CD4-positive, alpha-beta T cell treated with Interleukin-12 subunit alpha and Interleukin-12 subunit beta, for 1 hour (primary cell): Measurements from ENCODE around the gene UBAC2.
A peak's percentile ranks its signal among the peaks of the same experiment; 100 is the strongest.

ENCODE experiments used
- DNase-seq: peaks from one replicate; pipeline ENCODE4 v3.0.0-alpha.2; 2020

UBAC2 gene, protein sequence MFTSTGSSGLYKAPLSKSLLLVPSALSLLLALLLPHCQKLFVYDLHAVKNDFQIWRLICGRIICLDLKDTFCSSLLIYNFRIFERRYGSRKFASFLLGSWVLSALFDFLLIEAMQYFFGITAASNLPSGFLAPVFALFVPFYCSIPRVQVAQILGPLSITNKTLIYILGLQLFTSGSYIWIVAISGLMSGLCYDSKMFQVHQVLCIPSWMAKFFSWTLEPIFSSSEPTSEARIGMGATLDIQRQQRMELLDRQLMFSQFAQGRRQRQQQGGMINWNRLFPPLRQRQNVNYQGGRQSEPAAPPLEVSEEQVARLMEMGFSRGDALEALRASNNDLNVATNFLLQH

DNA sequence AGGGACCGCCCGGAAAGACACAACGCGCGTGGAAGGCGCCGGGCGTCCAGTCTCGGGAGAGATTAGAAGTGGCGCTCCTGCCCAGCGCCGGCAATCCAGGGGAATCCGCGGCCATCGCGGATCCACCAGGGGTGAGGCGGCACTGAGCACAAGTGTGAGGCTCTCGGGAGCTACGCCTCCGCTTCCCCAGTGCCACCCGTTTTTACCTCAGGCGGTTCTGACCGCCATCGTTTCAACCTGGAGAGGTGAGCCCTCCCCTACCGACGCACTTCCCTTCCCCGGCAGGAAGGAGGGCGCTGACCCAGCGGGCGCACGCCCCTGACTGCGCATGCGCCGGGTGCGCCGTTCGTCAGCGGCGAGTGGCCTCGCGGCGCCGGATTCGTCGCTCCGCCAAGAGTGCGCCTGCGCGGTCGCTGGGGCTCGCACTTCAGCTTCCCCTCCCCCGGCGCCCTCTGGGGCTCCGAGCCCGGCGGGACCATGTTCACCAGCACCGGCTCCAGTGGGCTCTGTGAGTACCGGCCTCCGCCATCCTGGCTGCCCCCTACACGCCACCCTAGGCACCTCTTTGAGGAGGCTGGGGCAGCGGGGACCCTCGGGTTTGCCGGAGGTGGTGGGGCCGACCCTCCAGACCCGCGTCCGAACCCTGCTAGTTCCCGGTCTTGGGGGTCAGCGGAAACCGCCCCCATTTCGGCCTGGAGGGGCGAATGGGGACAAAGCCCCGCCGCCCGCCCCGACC is at the start of gene UBAC2:
TSS of gene UBAC2 (plus strand) at position 423 of the 736 bp plus-strand sequence. CDS start at position 478, 55 bp downstream.
- DNase-seq = peak; percentile 98

DNA sequence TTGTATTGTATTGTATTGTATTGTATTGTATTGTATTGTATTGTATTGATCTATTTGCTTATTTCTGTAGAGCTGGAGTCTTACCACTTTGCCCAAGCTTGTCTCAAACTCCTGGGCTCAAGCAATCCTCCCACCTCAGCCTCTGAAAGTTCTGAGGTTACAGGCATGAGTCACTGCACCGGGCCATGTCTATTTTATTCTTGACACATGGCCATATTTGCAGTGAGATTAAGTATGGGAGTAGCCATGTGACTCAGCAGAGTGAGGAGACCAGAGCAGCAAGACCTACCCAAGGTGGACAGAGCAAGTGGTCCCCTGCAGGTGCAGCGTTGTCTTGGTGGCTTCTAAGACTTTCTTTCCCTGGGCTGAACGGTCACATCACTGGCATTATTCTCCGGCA is 49.1 kb upstream of the UBAC2 start:
- DNase-seq = no peak

DNA sequence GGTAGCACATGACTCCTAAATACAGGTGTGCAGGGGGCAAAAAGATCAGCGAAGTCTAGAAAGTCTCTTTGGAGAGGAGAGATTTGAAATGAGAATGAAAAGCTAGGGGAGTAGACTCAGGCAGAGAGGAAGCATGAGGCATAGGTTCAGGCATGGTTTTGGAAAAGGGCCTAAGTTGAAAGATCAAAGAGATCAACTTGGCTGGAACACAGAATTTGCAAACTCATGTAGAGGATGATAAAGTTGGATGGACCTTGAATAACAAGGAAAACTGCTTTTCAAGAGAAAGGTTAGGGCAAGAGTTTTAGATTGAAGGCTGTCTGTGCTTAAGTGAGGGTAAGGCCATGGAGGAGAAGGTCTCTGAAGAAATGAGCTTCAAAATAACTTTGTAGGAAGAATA is 47.4 kb upstream of the UBAC2 start:
- no peak for DNase-seq

DNA sequence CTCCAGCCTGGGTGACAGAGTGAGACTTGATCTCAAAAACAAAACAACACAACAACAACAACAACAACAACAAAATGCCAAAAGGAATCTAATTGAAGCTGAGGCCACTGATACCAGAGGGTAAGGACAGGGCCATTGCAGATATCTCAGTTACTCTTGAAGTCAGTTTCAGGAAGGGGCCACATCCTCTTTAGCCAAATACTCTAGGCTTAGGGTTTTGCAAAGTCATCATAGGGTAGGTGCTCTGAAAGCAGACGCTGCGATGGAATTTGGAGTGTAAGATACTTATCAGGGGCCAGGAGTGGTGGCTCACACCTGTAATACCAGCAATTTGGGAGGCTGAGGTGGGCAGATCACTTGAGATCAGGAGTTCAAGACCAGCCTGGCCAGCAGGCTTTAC is 46.6 kb upstream of the UBAC2 start:
- no peak for DNase-seq

DNA sequence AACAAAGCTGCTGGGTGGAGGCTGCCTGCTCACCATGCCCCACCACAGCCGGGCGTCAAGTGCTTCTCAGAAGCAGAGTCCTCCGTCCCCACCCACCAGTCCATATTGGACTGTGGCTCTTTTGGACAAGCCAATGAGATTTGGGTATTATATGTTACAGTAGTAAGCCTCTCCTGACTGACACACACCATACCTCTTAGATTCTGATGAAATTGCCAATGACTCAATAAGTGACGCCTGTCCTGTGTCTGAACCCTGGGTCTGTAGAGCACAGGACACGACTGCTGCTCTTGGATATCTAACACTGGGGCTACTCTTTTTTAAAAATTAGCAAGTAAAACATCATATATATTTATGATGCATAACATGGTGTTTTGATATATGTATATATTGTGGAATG is 44.8 kb upstream of the UBAC2 start:
- DNase-seq = no peak

DNA sequence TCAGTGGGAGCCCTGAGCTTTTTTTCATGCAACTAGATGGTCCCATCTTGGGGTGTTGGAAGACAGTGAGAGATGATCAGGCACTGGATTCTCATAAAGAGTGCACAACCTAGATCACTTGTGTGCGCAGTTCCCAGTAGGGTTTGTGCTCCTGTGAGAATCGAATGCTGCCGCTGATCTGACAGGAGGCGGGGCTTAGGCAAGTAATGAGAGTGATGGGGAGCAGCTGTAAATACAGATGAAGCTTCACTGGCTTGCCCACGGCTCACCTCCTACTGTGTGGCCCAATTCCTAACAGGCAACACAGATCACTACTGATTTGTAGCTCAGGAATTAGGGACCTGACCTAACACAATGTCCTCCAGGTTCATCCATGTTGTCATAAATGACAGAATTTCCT is 43.6 kb upstream of the UBAC2 start:
- DNase-seq = no peak

DNA sequence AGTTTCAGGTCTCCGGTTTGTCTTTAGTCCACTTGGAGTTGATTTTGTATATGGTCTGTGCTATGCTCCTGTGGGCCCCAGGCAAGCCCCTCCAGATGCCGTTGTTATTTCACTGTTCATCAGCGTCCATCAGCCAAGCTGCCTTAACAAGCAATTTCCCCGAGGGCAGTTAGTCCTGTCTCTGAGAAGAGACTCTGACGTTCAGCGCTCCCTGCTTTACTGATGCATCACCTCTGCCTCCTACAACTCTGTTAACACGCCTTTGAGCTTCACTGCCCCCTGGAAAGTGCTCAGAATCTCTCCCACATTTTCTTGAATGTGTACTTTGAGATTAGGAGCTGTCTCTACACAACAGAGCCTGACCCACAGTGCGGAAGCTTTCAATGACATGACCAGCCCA is 41.8 kb upstream of the UBAC2 start:
- no peak for DNase-seq

DNA sequence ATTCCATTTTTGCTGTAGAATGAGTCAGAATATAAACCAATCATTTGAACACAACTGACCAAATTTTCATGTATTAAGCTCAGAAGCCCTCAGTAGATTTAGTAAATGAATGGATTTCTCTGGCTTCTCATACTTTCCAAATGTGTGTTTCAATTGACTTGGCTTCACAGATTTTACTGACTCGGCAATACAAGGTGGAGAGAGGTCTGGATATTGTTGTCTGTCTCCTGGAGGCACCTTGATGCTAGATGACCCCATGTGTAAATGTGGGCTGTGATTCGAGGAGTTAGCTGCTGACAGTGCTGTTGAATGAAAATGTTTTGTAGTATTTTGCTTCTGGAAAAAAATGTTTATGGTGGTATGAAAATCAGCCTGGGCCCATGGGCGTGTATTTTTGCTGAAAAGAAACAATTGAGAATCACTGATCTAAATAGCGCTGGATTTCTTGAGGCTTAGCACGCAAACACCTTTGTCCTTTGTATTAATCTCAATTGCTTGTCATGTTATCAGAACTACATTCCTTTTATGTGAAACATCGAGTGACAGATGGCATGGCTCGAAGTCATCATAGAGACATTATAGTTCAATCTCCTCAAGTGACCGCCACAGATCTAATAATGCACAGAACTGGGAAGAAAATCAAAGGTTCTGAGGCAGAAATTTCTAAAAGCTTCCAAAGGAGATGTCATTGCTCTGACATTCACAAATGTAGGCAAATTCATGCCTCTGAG is 41.2 kb upstream of the UBAC2 start:
- DNase-seq = no peak

DNA sequence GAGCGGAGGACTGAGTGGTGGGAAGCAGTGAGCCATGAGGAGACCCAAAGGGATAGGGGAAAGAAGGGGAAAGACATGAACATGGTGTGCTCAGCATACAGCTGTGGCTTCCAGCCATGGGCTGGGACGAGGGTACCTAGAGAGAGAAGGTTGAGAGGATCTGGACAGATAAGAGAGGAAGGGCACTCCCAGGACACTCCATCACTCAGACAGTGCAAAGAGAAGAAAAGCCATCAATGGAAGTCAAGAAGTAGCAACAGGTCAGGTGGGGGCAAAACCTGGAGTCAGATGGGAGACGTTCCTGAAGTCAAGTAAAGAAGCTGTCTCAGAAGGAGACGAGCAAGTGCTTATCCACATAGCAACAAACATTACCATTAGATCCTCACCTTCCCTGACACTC is 40.2 kb upstream of the UBAC2 start:
- DNase-seq = no peak

DNA sequence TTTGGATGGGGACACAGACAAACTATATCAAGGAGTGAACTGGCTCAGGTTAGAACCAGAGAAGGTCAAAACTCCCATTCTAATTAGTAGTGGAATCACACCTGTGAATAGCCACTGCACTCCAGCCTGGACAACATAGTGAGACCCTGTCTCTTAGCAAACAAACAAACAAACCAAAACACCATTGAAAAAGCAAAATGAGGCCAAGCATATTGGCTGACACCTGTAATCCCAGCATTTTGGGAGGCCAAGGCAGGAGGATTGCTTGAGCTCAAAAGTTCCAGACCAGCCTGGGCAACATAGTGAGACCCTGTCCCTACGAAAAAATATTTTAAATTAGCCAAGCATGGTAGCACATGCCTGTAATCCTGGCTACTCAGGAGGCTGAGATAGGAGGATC is 39.1 kb upstream of the UBAC2 start:
- DNase-seq = no peak

DNA sequence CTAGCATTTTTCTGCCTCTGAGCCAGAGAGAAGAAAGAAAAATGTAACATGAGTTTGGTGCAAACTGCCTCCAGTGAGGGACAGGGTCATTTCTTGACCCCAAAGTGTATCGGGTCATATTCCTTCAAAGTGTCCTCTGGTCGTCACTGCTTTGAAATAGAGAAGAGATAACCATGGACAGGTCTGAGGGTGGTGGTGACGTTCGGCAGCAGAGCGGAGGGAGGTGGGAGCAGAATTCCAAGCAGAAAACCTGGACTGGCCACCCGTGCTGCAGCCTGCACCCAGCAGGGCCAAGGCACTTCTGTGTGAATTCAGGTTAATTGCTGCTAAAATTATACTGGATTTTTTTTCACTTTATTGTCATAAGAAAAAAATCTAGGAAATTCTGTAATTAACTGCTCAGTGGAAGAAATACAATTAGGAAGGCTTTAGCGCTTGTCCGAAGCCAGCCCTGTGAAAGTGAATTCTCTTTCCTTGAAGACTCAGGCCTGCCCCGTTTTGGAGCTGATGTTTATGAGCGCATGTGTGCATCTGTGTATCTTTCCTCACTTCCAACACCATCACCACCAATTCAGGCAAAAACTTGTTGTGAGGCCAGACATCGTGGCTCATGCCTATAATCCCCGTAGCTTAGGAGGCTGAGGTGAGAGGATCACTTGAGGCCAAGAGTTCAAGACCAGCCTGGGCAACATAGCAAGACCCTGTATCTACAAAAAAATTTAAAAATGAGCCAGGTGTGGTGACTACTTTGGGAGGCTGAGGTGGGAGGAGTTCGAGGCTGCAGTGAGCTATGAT is 37.9 kb upstream of the UBAC2 start:
- DNase-seq = no peak

DNA sequence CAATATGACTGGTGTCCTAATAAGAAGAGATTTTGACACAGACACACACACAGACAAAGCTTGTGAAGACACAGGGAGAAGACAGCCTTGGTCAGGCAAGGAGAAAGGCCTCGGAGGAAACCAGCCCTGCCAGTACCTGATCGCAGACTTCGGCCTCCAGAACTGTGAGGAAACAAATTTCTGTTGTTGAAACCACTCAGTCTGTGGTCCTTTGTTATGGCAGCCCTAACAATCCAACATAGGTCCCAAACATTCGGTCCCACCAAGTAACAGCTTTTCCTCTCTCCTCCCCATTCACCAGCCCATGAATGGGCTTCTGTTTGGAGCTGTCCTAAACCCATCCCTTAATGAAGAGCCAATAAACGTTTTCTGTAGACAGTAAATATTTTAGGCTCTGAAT is 36.4 kb upstream of the UBAC2 start:
- no peak for DNase-seq

DNA sequence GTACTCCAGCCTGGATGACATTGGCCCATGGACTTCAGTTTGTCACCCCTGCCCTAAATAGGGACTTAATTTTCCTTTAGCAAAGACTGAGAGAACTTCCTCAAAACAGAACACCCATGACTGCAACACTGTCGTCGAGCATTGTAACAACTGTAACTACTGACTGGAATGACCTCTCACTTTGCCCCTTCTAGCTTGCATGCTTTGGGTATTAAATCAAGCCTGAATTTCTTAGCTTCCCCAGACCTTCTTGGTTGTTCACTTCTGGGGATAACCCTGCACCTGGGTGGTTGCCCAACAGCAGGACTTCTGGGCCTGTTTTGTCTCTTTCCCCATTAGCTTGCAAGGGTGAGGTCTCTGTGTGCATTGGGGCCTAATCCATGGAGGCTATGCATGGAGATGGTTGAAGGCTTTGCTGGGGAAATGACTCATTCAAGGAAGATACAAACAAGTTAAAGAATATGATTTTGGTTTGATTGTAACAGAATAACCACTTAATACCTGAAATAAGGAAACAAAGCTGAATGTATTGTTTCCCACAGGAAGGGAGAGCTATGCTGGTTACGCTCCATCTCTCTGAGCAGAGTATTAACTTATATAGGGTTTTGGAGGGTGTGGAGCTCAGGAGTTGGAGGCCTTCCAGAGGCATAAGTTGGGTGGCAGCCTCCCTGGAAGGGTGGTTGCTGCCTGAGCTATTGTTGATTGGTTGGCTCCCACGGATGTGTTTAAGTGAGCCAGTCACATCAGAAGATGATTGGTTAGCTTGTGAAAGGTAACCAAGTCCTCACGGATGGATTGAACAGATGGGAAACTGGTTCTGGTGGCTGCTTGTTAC is 34.7 kb upstream of the UBAC2 start:
- no peak for DNase-seq

DNA sequence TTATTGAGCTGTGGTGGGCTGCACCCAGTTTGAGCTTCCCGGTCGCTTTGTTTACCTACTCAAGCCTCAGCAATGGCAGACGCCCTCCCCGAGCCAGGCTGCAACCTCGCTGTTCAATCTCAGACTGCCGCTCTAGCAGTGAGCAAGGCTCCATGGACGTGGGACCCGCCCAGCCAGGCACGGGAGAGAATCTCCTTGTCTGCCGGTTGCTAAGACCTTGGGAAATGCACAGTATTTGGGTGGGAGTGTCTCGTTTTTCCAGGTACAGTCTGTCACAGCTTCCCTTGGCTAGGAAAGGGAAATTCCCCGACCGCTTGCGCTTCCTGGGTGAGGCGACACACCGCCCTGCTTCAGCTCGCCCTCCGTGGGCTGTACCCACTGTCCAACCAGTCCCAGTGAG is 27.7 kb upstream of the UBAC2 start:
- no peak for DNase-seq

DNA sequence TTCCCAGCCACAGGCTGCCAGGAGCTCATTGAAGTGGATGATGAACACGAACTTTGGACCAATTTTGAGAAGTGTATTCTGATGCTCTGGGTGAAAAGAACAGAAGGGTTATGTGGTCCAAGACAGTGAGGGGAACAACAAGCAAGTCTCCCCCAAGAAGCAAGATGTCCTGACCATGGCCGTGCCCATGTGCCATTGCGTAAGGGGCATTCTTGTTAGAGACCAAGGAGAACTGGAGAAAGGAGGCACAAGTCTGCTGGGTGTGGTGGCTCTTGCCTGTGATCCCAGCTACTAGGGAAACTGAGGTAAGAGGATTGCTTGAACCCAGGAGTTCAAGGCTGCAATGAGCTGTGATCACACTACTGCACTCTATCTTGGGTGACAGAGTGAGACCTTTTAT is 27.0 kb upstream of the UBAC2 start:
- DNase-seq = no peak

DNA sequence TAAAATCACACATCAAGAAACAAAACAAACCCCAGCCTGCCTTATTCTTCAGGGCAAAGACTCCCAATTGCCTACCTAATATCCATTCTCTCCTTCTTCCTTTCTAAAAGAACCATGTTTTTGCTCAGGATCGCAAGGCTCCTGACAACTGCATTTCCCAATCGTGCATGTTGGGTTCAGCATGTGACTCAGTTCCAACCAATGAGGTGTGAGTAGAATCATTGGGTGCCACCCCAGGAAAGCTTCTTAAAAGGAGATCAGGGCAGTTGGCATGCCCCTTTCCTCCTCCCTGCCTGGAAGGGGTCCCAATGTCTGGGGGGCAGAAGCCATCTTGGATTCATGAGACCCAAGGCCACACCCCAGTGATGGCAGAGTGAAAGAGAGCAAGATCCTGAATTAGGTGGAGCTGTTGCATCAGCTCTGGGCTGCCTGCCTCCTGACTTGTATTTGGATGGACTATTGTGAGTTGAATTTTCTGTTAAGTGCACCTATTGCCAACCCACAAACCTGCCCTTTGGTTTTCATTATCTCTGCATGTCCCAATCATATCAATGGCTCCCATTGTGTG is 26.0 kb upstream of the UBAC2 start:
- no peak for DNase-seq

DNA sequence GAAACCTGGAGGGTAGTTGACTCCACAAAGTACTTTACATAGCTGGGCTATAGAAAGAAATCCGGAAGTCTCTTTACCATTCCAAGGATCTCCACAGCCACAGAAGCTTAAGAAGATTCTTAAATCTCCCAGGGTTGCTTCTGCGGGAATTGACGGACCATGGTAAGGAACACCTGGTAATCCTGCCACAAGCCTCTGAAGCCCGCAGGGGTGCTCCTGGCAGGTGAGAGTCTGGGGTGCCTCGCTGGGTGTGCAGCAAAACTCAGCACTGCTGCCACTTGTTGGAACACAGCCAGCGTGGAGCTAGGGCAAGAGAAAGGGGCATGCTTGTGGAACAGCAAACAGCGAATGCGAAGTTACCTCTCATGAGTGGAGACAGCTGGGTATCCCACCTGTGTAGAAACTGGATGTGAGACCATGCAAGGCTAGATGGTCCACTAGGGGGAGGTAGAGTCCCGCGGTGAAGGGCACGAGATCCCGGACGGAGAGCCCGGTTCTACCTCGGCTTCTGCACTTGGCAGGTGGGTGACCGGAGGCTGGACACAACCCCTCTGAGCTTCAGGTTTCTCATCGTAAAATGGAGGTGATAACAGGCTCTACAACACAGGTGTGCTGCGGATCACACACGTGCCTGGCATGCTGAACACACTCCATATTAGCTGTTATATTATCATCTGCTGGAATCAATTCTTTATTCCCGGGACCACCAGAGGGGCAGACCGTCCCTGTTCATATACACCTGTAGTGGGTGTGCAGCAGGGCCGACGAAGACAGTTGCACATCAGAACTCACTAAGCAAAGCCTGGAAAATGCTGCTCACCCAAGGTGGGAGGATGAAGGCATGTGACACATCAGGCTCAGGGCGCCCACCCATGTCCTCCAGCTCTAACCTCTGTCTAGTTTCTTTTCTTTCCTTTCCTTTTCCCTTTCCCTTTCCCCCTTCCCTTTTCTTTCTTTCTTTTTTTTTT is 24.1 kb upstream of the UBAC2 start:
- peak; percentile 83 for DNase-seq

DNA sequence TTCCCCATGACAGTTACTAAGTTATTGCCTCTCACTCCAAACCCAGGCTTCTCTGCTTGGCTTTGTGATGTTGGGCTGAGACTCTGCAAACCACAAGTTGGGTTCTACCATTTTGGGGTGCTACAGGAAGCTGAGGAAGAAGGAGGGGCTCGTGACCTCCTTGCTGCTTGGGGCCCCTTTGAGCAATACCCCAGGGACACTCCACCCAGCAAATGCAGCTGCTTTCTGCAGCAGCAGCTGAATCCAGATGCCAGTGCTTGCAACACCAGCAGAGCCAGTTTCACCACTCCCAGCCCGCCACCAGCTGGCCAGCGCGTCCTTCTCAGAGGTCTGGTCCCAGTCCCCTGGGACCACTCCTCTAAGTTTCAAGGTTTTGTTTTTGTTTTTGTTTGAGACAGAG is 22.0 kb upstream of the UBAC2 start:
- DNase-seq = peak; percentile 31

DNA sequence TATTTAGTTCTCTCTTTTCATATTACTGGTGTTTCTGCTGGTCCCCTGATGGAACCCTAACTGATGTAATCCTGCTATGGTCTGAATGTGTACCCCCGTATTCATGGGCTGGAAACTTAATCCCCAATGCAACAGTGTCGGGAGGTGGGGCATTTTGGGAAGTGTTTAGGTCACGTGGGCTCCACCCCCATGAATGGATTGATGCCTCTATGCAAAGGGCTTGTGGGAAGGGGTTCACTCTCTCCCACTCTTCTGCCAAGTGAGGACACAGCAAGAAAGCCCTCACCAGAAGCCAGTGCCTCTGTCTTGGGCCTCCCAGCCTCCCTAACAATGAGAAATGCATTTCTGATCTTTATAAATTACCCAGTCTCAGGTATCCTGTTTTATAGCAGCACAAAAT is 21.2 kb upstream of the UBAC2 start:
- DNase-seq = no peak

DNA sequence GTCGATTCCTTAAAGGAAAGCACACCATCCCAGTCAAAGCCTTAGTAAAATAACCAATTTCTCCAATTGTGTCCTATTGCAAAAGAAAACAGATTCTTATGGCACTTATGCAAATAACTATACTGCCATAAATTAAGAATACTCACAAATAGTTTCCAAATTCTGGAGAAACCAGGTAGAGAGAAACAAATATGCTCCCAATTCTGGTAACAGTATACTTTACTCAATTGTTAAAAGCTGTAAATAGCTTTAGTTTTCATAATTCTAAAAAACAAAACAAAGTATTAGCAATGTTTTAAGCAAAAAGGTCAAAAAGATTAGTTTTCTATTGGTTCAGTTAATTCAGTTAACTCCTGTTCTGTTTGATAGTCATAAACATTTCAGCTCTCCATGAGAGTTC is 18.2 kb upstream of the UBAC2 start:
- DNase-seq = no peak

DNA sequence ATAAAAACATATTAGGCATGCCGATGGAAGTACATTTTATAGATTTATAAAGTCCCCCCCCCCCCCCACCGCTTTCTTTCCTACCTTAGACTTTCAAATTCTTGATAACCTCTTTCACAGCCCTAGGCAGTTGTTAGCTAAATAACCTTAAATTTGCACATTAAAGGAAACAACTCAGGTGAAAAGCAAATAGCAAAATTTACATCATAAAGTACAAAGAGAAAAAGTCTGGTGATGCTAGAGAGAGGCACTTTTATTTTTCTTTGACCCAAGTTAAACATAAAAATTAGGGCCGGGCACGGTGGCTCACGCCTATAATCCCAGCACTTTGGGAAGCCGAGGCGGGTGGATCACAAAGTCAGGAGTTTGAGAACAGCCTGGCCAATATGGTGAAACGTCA is 15.0 kb upstream of the UBAC2 start:
- DNase-seq = no peak
